K562 (cell line): Measurements from ENCODE around the gene ADAMTSL2. TPM values are rescaled to one million over a fixed set of nuclear protein-coding genes. Genes with fewer than 3 reads are reported as not detected.

Experiments used
- ATAC-seq: fragments of 200-7000 bp; cut with Tn5 transposase; 3 replicates; pipeline ENCODE4 v1.9.1; 2020; ENCODE audit warnings: moderate library complexity
- BruUV-seq: library from RNA; stranded (reverse); fragments of 400-500 nt; replicated peaks from 2 replicates; lab custom pipeline; 2021; lab: Mats Ljungman, UMichigan
- CTCF ChIA-PET: fragments of 300-600 bp; formaldehyde crosslinking; extraction: SDS; loops from one replicate; lab custom pipeline; 2021; ENCODE audit warnings: low intra/inter-chr PET ratio; lab: Yijun Ruan, JAX
- POLR2A ChIA-PET: fragments of 300-600, 350-650 bp; sonication (Branson Sonifier 250); formaldehyde crosslinking; extraction: SDS; loops from one replicate; lab custom pipeline; 2021; ENCODE audit warnings: antibody characterized with exemption, inconsistent platforms; lab: Yijun Ruan, JAX
- DNase-seq, 4 experiments: peaks; one replicate each; pipeline versions ENCODE4 v3.0.0 to v3.0.0-alpha.2; 2011 to 2018; ENCODE audit warnings: low spot score in 3 of 4, mixed read lengths in 3 of 4; ENCODE audit errors: extremely low read depth in 1 of 4
- FAIRE-seq: peaks from 2 replicates; lab custom pipeline; 2011; peaks lifted over from hg19 to GRCh38; lab: Jason Lieb, UNC
- H2AFZ ChIP-seq: 2 replicates; pipeline ENCODE4 v1.6.0; 2011; ENCODE audit warnings: low read depth, low read length, control low read depth, inconsistent platforms
- H3K27ac ChIP-seq: fragments of 200-600 bp; 3 replicates; pipeline ENCODE4 v1.8.0; 2011; ENCODE audit warnings: low read depth, mild to moderate bottlenecking, control low read depth, inconsistent platforms, low read length, moderate library complexity, mixed read lengths; ENCODE audit errors: extremely low read depth
- H3K27me3 ChIP-seq, 2 experiments: fragments of 300-600 bp in 1 of 2; 2 replicates in 1 of 2; 3 replicates in 1 of 2; pipeline versions ENCODE4 v1.6.0 to v1.8.0; 2011; ENCODE audit warnings: inconsistent platforms in 2 of 2, low read length in 2 of 2, mild to moderate bottlenecking in 1 of 2, mixed read lengths in 1 of 2, moderate library complexity in 1 of 2; ENCODE audit not compliant: control insufficient read depth in 2 of 2, insufficient read depth in 2 of 2
- H3K36me3 ChIP-seq: fragments of 300-600 bp; 3 replicates; pipeline ENCODE4 v1.8.0; 2011; ENCODE audit warnings: mild to moderate bottlenecking, low read length, inconsistent platforms; ENCODE audit not compliant: control insufficient read depth, insufficient read depth
- H3K4me1 ChIP-seq, 2 experiments: fragments of 200-600 bp in 1 of 2; replicated peaks in 1 of 2; 2 replicates in 1 of 2; 3 replicates in 1 of 2; pipeline versions ENCODE4 v1.5.1 to v1.8.0; 2011; ENCODE audit warnings: inconsistent platforms in 2 of 2, low read length in 2 of 2, mild to moderate bottlenecking in 1 of 2, mixed read lengths in 1 of 2, moderate library complexity in 1 of 2; ENCODE audit not compliant: control insufficient read depth in 2 of 2, insufficient read depth in 2 of 2
- H3K4me2 ChIP-seq: 2 replicates; pipeline ENCODE4 v1.6.1; 2011; ENCODE audit warnings: low read length, control low read depth, inconsistent platforms, mixed read lengths; ENCODE audit not compliant: insufficient read depth
- H3K4me3 ChIP-seq: fragments of 200-600 bp; sonication (generic), shearing (Covaris generic); 2 replicates; pipeline ENCODE4 v1.5.1; 2016; ENCODE audit warnings: control low read depth, inconsistent platforms
- H3K79me2 ChIP-seq: fragments of 200-600 bp; 3 replicates; pipeline ENCODE4 v1.8.0; 2011; ENCODE audit warnings: low read length, inconsistent platforms; ENCODE audit not compliant: control insufficient read depth, insufficient read depth
- H3K9ac ChIP-seq, 2 experiments: 2 replicates each; pipeline versions ENCODE4 v1.6.0 to v1.6.1; 2011; ENCODE audit warnings: low read depth in 2 of 2, low read length in 2 of 2, control low read depth in 1 of 2, inconsistent platforms in 1 of 2, mild to moderate bottlenecking in 1 of 2, mixed read lengths in 1 of 2; ENCODE audit not compliant: insufficient read depth in 1 of 2
- H3K9me1 ChIP-seq: one replicate; pipeline ENCODE4 v1.6.0; 2011; ENCODE audit warnings: inconsistent platforms, mild to moderate bottlenecking, low read length, moderate library complexity; ENCODE audit not compliant: control insufficient read depth, insufficient read depth
- H3K9me3 ChIP-seq: replicated peaks from 2 replicates; pipeline ENCODE4 v1.5.1; 2011; ENCODE audit warnings: low read depth, low read length, inconsistent platforms; ENCODE audit not compliant: control insufficient read depth, insufficient read depth
- H4K20me1 ChIP-seq: replicated peaks from 2 replicates; pipeline ENCODE4 v1.6.1; 2011; ENCODE audit warnings: low read length, inconsistent platforms, mixed read lengths; ENCODE audit not compliant: control insufficient read depth, insufficient read depth
- ARID1B ChIP-seq: fragments of 450-650 bp; IDR thresholded peaks from 2 replicates; pipeline ENCODE4 v1.6.1; 2016; ENCODE audit warnings: antibody characterized with exemption, mild to moderate bottlenecking, inconsistent platforms
- POLR2G ChIP-seq: fragments of 200-400 bp; formaldehyde crosslinking; IDR thresholded peaks from 2 replicates; pipeline ENCODE4 v1.6.1; 2017; ENCODE audit warnings: low read depth, mild to moderate bottlenecking, antibody characterized with exemption, low read length, moderate library complexity
- SIX5 ChIP-seq, 2 experiments: IDR thresholded peaks; 2 replicates each; pipeline ENCODE4 v1.6.1; 2011; ENCODE audit warnings: low read length in 2 of 2, borderline replicate concordance in 1 of 2, low read depth in 1 of 2, mild to moderate bottlenecking in 1 of 2, moderate library complexity in 1 of 2; ENCODE audit not compliant: insufficient read depth in 1 of 2
- SMAD1 ChIP-seq: fragments of 150-350 bp; IDR thresholded peaks from 2 replicates; pipeline ENCODE4 v1.6.1; 2014; ENCODE audit warnings: low read length, low read depth; ENCODE audit not compliant: partially characterized antibody
- SPI1 ChIP-seq: IDR thresholded peaks from 2 replicates; pipeline ENCODE4 v1.6.1; 2011; ENCODE audit warnings: low read depth, low read length, control low read depth, borderline replicate concordance
- YY1 ChIP-seq, 3 experiments: IDR thresholded peaks; 2 replicates each; pipeline ENCODE4 v1.6.1; 2011; ENCODE audit warnings: low read length in 2 of 3, mild to moderate bottlenecking in 2 of 3, moderate library complexity in 2 of 3, borderline replicate concordance in 1 of 3, control low read depth in 1 of 3, low read depth in 1 of 3; ENCODE audit not compliant: insufficient read depth in 3 of 3, insufficient replicate concordance in 2 of 3, control insufficient read depth in 1 of 3, insufficient read length in 1 of 3; ENCODE audit errors: extremely low read depth in 1 of 3
- ZKSCAN8 ChIP-seq: fragments of 200-800 bp; sonication (Bioruptor generic); IDR thresholded peaks from 2 replicates; pipeline ENCODE4 v1.6.1; 2016; ENCODE audit warnings: missing genetic modification characterization, missing compliant biosample characterization
- ZNF316 ChIP-seq: fragments of 450-650 bp; IDR thresholded peaks from 2 replicates; pipeline ENCODE4 v1.6.1; 2016
- ZNF551 ChIP-seq: fragments of 250-450 bp; sonication (Bioruptor Pico); IDR thresholded peaks from 2 replicates; pipeline ENCODE4 v1.5.0; 2021; ENCODE audit warnings: mild to moderate bottlenecking, moderate library complexity
- ZNF780A ChIP-seq: fragments of 250-450 bp; sonication (Bioruptor Pico); IDR thresholded peaks from 2 replicates; pipeline ENCODE4 v1.5.0; 2021; ENCODE audit warnings: mild to moderate bottlenecking
- WGBS: fragments of 100-300 bp; shearing (Covaris generic); methylation state at CpG from one replicate; pipeline ENCODE4 v1.1.6; 2016; ENCODE audit warnings: low coverage, mixed read lengths; ENCODE audit not compliant: insufficient coverage; ENCODE audit errors: missing lambda C conversion rate; 5-methylcytosine and 5-hydroxymethylcytosine counted together
- in situ Hi-C: fragments of 300-500 bp; cut with MboI; formaldehyde crosslinking; loops from 4 replicates; pipeline ENCODE4 v1.15.0; 2018; ENCODE audit warnings: inconsistent platforms, mixed read lengths
- intact Hi-C: fragments of 100-400 bp; cut with micrococcal nuclease; formaldehyde crosslinking; loops from 2 replicates; pipeline ENCODE4 v1.14.2; 2022
- polyA plus RNA-seq, 8 experiments: library from polyadenylated mRNA; depleted of rRNA in 4 of 8; stranded (reverse) in 5 of 8; unstranded in 3 of 8; fragments of >200 nt; fragmentation: Nextera tagmentation in 2 of 8; fragmentation: Illumina TruSeq in 1 of 8; extraction: Ambion mirVana in 2 of 8; extraction: Trizol in 1 of 8; gene quantifications; 2 replicates each; pipeline versions ENCODE4 v1.2.1 to v1.2.3, GENCODE V29; 2011 to 2014; ENCODE audit warnings: inconsistent platforms in 1 of 8, missing spikeins in 1 of 8
- total RNA-seq, 7 experiments: library from RNA; depleted of rRNA in 6 of 7; stranded (reverse); fragments of >200 nt in 6 of 7; fragmentation: Illumina TruSeq in 2 of 7; extraction: Trizol in 2 of 7; gene quantifications; 2 replicates each; pipeline versions ENCODE4 v1.2.1 to v1.2.3, GENCODE V29; 2011 to 2021; ENCODE audit warnings: low replicate concordance in 1 of 7
- TF ChIP-seq, protein P1 (sequence below): IDR thresholded peaks from 2 replicates; pipeline ENCODE4 v1.6.1; 2014; ENCODE audit warnings: antibody characterized with exemption

The ADAMTSL2 gene
- total and polyA plus RNA-seq, 9 of the 15 experiments (the other 6 are each of a cell fraction or from before 2014, with no cell fraction given): 0.04 TPM; not detected in 8

DNA sequence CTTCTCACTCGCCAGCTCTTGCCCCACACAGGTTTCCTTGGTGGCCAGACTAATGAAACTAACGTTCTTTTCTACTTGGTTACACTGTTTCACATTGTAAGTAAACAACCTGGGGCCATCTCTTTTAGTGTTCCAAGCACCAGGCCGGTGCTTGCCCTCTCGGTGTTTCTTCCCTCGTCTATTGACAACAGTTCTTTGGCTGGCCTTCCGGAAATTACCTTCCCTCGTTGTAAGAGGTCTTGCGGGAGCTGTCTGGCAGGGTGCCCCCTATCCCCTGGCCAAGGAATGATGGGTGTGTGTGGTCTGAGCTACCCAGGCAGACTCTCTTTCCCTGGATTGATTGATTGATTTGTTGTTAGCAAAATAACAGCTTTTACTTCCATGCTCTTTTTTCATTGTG, 8.8 kb upstream of the ADAMTSL2 start (continued):
- TF ChIP-seq SPI1: no peak

DNA sequence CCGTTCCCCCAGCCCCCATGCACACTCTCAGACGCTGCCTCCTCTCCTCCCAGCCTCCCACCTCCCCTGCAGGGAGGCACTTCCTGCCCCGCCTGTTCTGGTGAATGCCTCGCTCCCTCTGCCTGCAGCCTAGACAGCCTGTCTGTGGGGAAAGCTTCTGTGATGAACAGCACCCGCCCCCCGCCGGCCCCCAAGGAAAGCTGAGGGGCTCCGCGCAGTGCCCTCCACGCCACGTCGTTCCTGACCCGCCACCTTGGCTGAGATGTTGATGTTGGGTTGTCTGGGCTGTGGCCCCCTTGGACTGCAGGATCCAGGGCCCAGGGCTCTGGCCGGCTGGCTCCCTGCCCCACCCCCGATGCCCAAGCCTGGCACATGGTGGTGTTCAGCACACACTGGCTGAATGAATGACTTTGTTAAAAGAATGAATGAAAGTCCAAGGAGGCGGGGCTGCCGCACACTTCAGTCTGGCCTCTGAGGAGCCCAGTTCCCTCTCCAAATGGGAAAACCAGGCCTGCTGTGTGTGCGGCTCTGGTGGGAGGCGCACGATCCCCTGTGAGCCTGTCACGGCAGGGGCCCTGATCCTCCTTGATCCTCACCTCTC, 7.7 kb upstream of the ADAMTSL2 start:
- Histone ChIP-seq H3K9me1 (no peaks in the 10 kb centered on the region), H3K4me1 (peaks cover 0 to 21% of the 10 kb centered on the region in 2 experiments; a peak in 1 of 5 replicates), H3K9ac (no peak overlapping the region), H3K27me3 (peaks cover 73 to 93% of the 10 kb centered on the region in 2 experiments; a peak in 4 of 5 replicates), H3K27ac (no peak overlapping the region), H4K20me1 (peaks cover 22% of the 10 kb centered on the region), H3K9me3 (no peaks in the 10 kb centered on the region), H2AFZ (no peak overlapping the region)
- CTCF ChIA-PET: no interaction called here
- ATAC-seq (no peak), DNase-seq (no peak), FAIRE-seq (no peak)
- BruUV-seq: no TSS peak
- intact Hi-C loops: no loop called here
- POLR2A ChIA-PET: interaction anchor here (0.6 kb wide), 1 partner anchor 473 kb away, joined by 3 read pairs; no protein-coding TSS in a partner anchor
- no peak for TF ChIP-seq ZNF780A (CRISPR knock-in tag)
- TF ChIP-seq, protein P1, sequence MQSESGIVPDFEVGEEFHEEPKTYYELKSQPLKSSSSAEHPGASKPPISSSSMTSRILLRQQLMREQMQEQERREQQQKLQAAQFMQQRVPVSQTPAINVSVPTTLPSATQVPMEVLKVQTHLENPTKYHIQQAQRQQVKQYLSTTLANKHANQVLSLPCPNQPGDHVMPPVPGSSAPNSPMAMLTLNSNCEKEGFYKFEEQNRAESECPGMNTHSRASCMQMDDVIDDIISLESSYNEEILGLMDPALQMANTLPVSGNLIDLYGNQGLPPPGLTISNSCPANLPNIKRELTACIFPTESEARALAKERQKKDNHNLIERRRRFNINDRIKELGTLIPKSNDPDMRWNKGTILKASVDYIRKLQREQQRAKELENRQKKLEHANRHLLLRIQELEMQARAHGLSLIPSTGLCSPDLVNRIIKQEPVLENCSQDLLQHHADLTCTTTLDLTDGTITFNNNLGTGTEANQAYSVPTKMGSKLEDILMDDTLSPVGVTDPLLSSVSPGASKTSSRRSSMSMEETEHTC: no peak
- TF ChIP-seq ARID1B: no peak
- TF ChIP-seq ZKSCAN8 (CRISPR knock-in tag): no peak
- TF ChIP-seq ZNF316: no peak
- TF ChIP-seq SIX5 (IDR thresholded peaks at IDR 0.05; ENCODE audit: borderline replicate concordance in 1 of 2, insufficient read depth in 1 of 2, low read depth in 1 of 2, low read length in 2 of 2): no peak
- TF ChIP-seq ZNF551: no peak
- TF ChIP-seq YY1 (IDR thresholded peaks at IDR 0.05; ENCODE audit: borderline replicate concordance in 1 of 3, control insufficient read depth in 1 of 3, extremely low read depth in 1 of 3, insufficient read depth in 3 of 3, insufficient read length in 1 of 3, insufficient replicate concordance in 2 of 3, low read depth in 1 of 3, low read length in 2 of 3): no peak
- no peak for TF ChIP-seq POLR2G
- no peak for TF ChIP-seq SMAD1
- TF ChIP-seq, all 486 proteins: peak for 0
- in situ Hi-C loops: no loop called here
- no peak overlapping the region for H3K4me2 ChIP-seq
- H3K36me3 ChIP-seq: no peaks in the 10 kb centered on the region
- H3K4me3 ChIP-seq: no peak overlapping the region
- 4% methylated on average over 18 of the region's 21 CpGs for WGBS
- H3K79me2 ChIP-seq: no peaks in the 10 kb centered on the region
